Limb (tissue), 2 donors: Measurements from ENCODE around the gene RIPK4.

Experiments used
- DNase-seq, 2 donors: peaks; one replicate each; pipeline ENCODE4 v3.0.0-alpha.2; 2016; ENCODE audit errors: extremely low spot score in 2 of 2

Gene RIPK4

GRCh38 chr21:41769111-41769510, 2.3 kb upstream of the RIPK4 start:
- no peak for DNase-seq

- peak; percentile 38 to 64 for DNase-seq
Measured at GRCh38 chr21:41768437-41769042, 1.7 kb upstream of the RIPK4 start.

- DNase-seq: peak in 1 of 2 donors; percentile 67
Measured at GRCh38 chr21:41767606-41768436, 969 bp upstream of the RIPK4 start.

- no peak for DNase-seq
Measured at GRCh38 chr21:41765973-41766882, 624 bp downstream of the RIPK4 start.

GRCh38 chr21:41765420-41765821, 1.4 kb downstream of the RIPK4 start:
- no peak for DNase-seq

DNA sequence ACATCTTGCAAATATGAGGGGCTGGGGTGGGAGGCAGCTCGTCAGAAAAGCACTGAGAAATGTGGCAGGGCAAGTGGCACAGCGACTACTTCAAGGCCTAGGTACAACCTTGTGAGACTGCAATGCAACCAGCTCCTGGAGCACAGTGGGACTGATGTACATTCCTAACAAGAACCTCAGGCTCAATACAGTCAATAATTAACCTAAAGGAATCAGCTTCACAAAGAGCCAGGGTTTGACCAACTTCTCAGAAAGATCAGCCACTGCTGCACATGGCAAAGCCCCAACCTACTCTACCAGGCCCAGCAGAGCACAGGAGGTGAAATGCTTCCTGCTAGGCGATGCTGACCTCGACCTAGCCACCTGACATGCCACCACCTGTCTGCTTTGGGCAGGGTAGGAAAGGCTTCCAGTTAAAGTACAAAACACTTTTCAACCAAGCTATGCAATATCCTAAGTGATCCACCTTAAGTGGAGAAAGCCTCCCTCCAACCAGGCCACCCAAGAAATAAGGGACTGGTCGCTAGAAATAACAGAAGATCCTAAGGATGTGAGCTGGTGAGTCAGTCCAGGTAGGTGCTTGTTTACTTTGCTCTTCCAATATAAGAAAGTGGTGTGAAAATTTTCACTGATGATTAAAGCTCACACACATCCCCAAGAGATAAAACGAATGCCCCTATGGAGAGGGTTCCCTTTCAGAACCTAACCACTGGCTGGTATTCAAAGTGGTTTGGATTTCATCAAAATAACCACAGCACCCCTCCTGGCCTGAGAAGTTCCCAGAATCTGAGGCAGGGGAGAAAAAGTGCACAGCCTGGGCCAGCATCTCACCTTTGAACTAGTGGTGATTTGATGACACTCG, 2.1 kb downstream of the RIPK4 start:
- DNase-seq: no peak

DNA sequence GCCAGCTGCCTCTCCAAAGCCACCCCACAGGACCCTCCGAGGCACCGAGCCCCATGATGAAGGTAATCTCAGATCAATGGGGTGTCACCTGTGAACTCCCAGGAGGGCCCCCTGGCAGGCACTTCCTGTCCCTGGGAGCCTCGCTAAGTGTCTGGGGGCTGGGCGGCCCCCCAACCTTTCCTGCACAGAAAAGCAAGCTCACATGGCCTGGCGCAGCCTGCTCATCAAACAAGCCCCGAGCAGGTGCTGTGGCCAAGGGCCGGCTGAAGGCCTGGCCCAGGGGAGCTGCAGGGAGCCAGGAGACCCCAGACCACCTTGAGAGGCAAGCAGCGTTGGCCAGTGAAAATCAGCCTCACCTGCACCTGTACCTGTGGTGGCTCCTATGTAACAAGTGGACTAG, 2.9 kb downstream of the RIPK4 start:
- DNase-seq: no peak

DNA sequence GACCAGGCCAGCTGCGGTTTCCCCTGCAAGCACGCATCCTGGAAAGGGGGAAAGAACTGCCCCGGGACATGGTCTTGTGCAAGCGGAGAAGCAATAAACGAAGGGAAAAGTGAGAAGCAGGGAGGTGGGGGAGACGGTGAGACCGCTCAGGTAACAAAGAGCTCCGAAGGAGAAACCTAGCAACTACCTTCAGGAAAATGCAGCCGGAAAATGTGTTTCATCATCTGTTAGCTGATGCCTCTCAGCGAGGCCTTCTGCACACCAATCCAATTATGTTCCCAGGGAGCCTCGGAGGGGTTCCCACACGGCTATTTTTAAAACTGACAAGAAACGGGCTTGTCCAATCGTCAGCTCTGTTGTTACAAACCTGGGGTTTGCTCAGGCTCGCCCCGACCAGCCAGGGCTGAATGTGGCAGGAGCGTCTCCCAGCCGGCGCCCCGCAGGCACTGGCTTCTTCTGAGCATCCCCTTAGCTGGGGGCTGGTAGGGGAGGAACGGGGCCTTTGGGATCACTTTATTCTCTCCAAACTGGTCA, 3.4 kb downstream of the RIPK4 start:
- no peak for DNase-seq

GRCh38 chr21:41762753-41763152, 4.1 kb downstream of the RIPK4 start:
- no peak for DNase-seq

- DNase-seq: no peak
Measured at GRCh38 chr21:41761934-41762635, 4.8 kb downstream of the RIPK4 start.

DNA sequence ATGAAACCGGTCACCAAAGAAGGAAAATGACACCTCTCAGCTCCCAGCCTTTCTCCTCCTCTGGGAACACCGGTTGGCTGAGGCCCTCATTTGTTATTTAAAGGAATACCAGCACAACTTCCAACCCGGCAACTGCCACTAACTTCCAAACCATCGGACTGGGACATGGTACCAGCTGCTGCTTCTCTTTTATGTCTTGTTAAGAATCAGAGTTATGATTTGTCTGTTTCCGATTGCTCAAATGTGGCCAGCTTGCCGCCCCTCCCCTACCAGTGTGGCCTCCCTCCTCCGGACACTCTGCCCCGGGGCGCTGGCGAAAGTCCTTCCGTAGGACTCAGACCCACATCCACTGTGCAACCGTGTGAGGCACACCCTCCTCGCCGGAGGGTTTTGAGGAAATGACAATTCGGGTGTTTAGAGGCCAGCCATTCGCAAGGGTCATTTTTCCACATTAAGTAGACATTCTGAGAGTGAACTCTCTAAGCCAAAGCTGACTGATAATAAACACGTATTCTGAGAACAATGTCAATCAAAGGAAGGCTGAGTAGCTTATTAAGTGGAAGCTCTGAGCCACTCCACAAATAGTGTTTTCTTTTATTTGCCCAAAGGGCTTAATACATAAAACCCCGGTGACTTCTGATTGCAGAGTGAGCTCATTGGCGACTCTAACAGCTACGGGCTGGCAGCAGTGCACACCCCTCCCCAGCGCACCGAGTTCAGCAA, 5.5 kb downstream of the RIPK4 start:
- DNase-seq: no peak

GRCh38 chr21:41760411-41760810, 6.4 kb downstream of the RIPK4 start:
- DNase-seq: no peak

GRCh38 chr21:41759926-41760325, 6.9 kb downstream of the RIPK4 start:
- DNase-seq: no peak

DNA sequence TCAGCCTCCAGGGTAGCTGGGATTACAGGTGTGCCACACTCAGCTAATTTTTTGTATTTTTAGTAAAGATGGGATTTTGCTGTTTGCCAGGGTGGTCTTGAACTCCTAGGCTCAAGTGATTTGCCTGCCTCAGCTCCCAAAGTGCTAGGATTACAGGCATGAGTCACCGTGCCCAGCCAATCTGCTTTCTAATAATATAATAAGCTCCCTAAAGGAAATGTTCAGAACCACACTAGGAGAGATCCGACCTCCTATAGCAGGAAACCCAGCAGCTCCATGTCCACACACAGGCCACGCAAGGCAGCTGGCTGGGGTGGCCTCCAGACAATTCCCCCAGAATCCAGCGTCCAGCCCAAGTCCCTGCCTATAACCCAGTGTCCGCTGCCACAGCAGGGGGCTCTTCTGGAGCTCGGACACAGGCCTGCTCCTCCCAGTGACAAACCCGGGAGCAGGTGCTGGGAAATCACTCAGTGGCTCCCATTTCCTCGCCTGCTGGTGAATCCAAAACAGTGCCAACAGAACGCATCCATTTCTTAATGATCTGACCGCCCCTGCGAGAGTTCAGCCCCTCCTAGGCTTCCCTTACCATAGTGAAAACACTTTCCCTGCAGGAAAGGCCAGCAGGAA, 7.5 kb downstream of the RIPK4 start:
- DNase-seq: no peak

GRCh38 chr21:41758550-41758949, 8.3 kb downstream of the RIPK4 start:
- DNase-seq: no peak

DNA sequence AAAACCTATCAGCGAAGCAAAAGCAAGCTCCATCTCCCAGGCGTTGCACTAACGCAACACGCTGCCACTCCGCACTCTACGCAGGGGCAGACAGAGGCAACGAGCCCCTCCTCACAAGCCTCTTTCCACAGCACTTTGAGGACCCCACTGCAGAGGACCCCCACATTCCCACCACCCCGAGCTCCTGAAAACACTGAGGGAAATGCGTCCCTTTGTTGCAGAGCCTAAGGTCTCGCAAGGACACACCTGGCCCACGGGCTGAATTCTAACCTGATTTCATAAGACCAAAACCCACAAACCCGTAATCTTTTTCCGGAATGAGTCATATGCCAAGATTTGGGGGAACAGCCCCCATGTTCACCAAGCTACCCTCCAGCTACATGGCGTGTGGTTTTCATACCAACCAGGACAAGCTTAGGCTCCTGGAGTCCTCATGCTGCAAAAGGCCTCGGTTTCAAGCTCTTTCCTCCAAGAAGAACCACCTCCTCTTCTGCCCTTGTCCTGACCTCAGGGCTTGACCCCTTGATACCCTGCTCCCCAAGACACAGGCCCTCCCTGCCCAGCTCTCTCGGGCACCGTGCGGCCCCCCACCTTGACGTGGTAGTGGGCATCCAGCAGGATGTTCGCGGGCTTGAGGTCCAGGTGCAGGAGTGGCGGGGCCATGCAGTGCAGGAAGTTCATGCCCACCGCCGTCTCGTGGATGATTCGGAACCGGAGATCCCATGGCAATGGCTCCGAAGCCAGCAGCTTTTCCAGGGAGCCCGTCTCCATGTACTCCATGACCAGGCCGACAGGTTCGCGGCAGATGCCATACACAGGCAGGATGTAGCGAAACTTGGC, 10.7 kb downstream of the RIPK4 start:
- DNase-seq: no peak

DNA sequence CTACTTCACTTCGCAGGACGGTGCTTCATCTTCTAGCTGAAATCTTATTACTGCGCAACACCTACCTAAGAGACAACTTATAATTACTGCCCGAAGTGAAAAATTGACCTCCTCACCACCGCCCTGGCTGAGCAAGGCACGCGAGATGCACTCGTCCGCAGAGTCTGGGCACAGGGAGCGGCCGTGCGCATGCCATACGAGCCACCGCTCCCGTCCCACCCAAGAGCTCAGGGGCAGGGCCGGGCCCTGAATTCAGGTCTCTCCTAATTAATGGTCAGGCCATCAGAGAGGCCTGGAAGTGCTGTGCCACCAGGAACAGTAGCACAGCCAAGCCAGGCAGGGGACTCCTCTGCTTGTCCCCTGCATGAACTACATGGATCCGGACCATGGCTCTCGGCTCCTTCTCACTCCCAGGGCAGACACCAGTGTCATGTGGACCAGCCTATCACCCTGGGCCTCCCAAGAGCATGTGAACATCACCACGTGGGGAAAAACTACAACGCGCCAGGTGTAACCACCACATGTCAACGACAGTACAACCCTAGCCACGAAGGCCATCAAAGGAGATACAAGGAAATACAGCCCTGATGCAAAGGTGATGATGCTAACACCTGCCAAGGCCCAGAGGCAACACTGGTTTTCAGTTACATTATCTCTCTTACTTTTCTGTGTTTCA, 11.5 kb downstream of the RIPK4 start:
- no peak for DNase-seq

DNA sequence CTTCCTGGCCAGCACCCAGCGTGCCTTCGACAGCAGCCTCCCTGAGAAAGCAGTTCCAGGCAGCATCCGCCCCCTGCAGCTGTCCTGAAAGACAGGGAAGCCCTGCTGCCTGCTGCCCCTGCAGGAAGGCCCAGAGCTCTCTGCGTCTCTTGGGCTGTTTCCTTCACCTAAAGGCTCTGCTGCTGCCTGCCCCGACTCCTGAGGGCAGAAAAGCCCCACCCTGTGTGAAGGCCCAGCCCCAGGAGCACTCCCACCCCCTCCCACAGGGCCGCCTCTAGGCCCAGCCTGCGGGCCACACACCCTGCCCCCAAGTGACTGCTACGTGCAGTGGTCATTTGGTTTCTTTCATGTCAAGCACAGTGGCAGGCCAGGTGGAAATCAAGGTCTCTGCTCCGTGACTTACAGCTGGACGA, 12.4 kb downstream of the RIPK4 start:
- DNase-seq: peak in 1 of 2 donors; percentile 14
